Left lung (tissue), 10 donors: ENCODE results near the gene ATXN7L3. TPM values are rescaled to one million over a fixed set of nuclear protein-coding genes. Genes with fewer than 3 reads are reported as not detected.

ENCODE experiments used
- ATAC-seq: fragments of 200-7000 bp; cut with Tn5 transposase; one replicate; pipeline ENCODE4 v1.9.1; 2020; ENCODE audit warnings: moderate library complexity
- DNase-seq, 4 donors: peaks; one replicate each; pipeline ENCODE4 v3.0.0-alpha.2; 2013 to 2020
- H3K27ac ChIP-seq, 2 donors: fragments of 200-600 bp; sonication (generic) in 1 of 2; one replicate each; pipeline versions ENCODE4 v1.5.0 to v1.8.0; 2020 to 2021
- H3K27me3 ChIP-seq, 2 donors: fragments of 200-600 bp; sonication (generic) in 1 of 2; one replicate each; pipeline versions ENCODE4 v1.5.0 to v1.8.0; 2020 to 2021
- H3K36me3 ChIP-seq, 2 donors: fragments of 200-600 bp; sonication (generic) in 1 of 2; one replicate each; pipeline versions ENCODE4 v1.5.0 to v1.8.0; 2020 to 2021
- H3K4me1 ChIP-seq, 2 donors: fragments of 200-600 bp; one replicate each; pipeline ENCODE4 v1.8.0; 2021
- H3K4me3 ChIP-seq, 2 donors: fragments of 200-600 bp; sonication (generic) in 1 of 2; one replicate each; pipeline versions ENCODE4 v1.5.0 to v1.8.0; 2020 to 2021; ENCODE audit warnings: mild to moderate bottlenecking in 1 of 2
- H3K9me3 ChIP-seq, 2 donors: fragments of 200-600 bp; sonication (generic) in 1 of 2; one replicate each; pipeline versions ENCODE4 v1.5.0 to v1.8.0; 2020 to 2021
- intact Hi-C, 2 donors: fragments of 100-400 bp; cut with DNase I; formaldehyde crosslinking; loops; one replicate each; pipeline versions ENCODE4 v1.11.2 to v1.14.2; 2022
- polyA plus RNA-seq, 6 donors: library from polyadenylated mRNA; unstranded; fragments of 120-200 nt; gene quantifications; one replicate each; pipeline ENCODE4 v1.2.1, GENCODE V29; 2013; ENCODE audit not compliant: insufficient read length in 6 of 6
- total RNA-seq, 2 donors: library from RNA; stranded (reverse); fragmentation: NEBNext Ultra II Directional; extraction: Animal tissue kit (Norgen Biotek cat#: 25700); gene quantifications; one replicate each; pipeline ENCODE4 v1.2.1, GENCODE V29; 2021
- TF ChIP-seq, protein P1 (sequence below), 2 donors: fragments of 200-600 bp; sonication (generic) in 1 of 2; IDR thresholded peaks; one replicate each; pipeline versions ENCODE4 v1.5.0 to v1.8.0; 2021; ENCODE audit warnings: antibody characterized with exemption in 2 of 2
- donor health status: DM: no; HTN: yes; CAD: no.
- donor health status: DM: no; HTN: no; CAD: no.

The ATXN7L3 gene
- total and polyA plus RNA-seq, 8 donors, result 51.3 to 81.8 (median 62.5) TPM

DNA sequence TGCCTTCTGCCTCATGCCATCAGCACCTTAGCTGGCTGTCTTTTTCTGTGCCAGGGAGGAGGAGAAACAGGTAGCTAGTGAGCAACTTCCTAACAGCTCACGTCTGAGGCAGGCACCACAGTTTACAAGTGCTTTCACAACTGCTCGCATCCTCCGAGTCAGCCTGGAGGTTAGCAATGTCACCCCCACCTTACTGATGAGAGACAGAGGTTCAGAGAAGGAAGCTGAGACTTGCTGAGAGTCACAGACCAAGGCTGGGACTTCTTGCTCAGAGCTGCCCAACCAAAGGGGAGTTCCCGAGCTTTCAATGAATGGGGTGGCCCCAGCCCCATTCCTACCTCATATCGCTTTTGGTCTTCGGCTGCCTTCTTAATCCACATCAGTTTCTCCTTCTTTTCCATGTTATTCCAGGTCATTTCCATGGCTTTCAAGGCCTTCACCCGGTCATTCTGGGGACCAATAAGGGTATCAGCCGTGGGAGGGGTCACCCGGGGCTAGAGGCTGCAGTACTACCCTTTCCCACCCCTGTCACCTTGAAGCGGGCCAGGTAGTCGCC, 10.2 kb upstream of the ATXN7L3 start:
- Histone ChIP-seq H3K4me1 (peaks cover 8 to 33% of the 10 kb centered on the region in 2 donors), H3K36me3 (peaks cover 0 to 80% of the 10 kb centered on the region in 2 donors), H3K27ac (peak overlapping the region in 1 of 2 donors; percentile 67), H3K27me3 (no peaks in the 10 kb centered on the region), H3K9me3 (no peaks in the 10 kb centered on the region), H3K4me3 (no peak overlapping the region)
- no peak for ATAC-seq
- intact Hi-C loops, result loop anchor here (5.0 to 10.0 kb wide), 2 partner anchors 115 to 117 kb away; partner anchors contain the start of gene SLC25A39 (in 1 of the 2)
- no peak for DNase-seq
- TF ChIP-seq, protein P1, sequence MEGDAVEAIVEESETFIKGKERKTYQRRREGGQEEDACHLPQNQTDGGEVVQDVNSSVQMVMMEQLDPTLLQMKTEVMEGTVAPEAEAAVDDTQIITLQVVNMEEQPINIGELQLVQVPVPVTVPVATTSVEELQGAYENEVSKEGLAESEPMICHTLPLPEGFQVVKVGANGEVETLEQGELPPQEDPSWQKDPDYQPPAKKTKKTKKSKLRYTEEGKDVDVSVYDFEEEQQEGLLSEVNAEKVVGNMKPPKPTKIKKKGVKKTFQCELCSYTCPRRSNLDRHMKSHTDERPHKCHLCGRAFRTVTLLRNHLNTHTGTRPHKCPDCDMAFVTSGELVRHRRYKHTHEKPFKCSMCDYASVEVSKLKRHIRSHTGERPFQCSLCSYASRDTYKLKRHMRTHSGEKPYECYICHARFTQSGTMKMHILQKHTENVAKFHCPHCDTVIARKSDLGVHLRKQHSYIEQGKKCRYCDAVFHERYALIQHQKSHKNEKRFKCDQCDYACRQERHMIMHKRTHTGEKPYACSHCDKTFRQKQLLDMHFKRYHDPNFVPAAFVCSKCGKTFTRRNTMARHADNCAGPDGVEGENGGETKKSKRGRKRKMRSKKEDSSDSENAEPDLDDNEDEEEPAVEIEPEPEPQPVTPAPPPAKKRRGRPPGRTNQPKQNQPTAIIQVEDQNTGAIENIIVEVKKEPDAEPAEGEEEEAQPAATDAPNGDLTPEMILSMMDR (IDR thresholded peaks at IDR 0.05), result no peak

DNA sequence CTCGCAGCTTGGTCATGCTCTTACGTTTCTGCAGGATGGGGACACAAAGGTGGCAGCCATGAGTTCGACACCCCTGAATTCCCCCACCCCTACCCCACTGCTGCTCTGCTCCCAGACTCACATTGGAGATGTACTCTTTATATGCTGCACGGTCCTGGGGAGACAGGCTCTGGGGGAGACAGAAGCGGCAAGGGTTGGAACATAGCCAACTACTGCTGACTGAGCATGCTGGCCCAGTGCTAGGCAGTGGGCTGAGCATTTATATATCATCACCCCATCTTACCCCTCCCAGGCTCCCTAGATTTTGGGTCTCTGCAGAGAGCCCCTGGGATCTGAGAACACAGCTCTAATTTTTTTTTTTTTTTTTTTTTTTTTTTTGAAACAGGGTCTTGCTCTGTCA, 8.1 kb upstream of the ATXN7L3 start:
- intact Hi-C loops, result no loop called here
- Histone ChIP-seq H3K27me3 (no peaks in the 10 kb centered on the region), H3K4me3 (no peak overlapping the region), H3K27ac (no peak overlapping the region), H3K36me3 (peaks cover 0 to 62% of the 10 kb centered on the region in 2 donors), H3K9me3 (no peaks in the 10 kb centered on the region), H3K4me1 (peaks cover 8 to 55% of the 10 kb centered on the region in 2 donors)
- TF ChIP-seq, protein P1 (IDR thresholded peaks at IDR 0.05), result no peak
- ATAC-seq (no peak), DNase-seq (no peak)

DNA sequence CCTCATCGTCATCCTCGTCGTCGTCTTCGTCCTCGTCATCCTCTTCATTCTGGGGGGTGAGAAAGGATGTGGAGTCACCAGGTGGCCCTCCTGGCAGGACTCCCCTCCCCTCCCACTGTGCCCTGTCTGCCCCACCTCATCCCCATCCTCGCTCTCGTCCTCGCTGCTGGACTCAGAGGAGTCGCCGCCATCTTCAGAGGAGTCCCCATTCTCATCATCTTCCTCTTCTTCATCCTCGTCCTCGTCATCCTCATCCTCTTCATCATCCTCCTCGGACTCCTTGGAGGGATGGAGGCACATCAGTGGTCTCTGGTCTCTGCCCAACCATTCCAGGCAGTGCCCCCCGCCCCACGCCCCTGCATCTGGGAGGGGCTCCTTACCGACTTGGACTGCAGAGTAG, 7.6 kb upstream of the ATXN7L3 start:
- peaks cover 0 to 58% of the 10 kb centered on the region in 2 donors for H3K36me3 ChIP-seq
- DNase-seq, result no peak
- H3K27me3 ChIP-seq, result no peaks in the 10 kb centered on the region
- peaks cover 8 to 55% of the 10 kb centered on the region in 2 donors for H3K4me1 ChIP-seq
- intact Hi-C loops, result no loop called here
- H3K27ac ChIP-seq, result no peak overlapping the region
- TF ChIP-seq, protein P1 (IDR thresholded peaks at IDR 0.05), result no peak
- no peaks in the 10 kb centered on the region for H3K9me3 ChIP-seq
- ATAC-seq, result no peak
- H3K4me3 ChIP-seq, result no peak overlapping the region

DNA sequence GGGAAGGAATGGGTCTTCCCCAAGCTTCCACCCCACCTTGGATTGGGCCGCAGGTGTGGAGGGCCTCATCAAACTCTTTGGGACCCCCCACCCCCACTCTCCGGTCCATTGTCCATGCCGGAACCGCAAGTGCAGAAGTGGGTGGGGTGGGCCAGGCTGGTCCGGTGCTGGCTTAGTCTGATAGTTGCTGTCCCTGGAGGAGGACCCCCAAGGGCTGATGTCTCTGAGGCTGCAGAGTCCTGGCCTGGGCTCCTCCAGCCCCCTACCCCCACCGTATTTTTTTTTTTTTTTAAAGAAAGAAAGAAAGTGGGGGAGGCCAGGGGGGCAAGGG, 7.1 kb upstream of the ATXN7L3 start:
- no peak overlapping the region for H3K4me3 ChIP-seq
- ATAC-seq (no peak), DNase-seq (no peak)
- no peaks in the 10 kb centered on the region for H3K9me3 ChIP-seq
- H3K4me1 ChIP-seq, result peaks cover 8 to 55% of the 10 kb centered on the region in 2 donors
- H3K36me3 ChIP-seq, result peaks cover 0 to 53% of the 10 kb centered on the region in 2 donors
- TF ChIP-seq, protein P1 (IDR thresholded peaks at IDR 0.05), result no peak
- no peak overlapping the region for H3K27ac ChIP-seq
- intact Hi-C loops, result no loop called here
- no peaks in the 10 kb centered on the region for H3K27me3 ChIP-seq

DNA sequence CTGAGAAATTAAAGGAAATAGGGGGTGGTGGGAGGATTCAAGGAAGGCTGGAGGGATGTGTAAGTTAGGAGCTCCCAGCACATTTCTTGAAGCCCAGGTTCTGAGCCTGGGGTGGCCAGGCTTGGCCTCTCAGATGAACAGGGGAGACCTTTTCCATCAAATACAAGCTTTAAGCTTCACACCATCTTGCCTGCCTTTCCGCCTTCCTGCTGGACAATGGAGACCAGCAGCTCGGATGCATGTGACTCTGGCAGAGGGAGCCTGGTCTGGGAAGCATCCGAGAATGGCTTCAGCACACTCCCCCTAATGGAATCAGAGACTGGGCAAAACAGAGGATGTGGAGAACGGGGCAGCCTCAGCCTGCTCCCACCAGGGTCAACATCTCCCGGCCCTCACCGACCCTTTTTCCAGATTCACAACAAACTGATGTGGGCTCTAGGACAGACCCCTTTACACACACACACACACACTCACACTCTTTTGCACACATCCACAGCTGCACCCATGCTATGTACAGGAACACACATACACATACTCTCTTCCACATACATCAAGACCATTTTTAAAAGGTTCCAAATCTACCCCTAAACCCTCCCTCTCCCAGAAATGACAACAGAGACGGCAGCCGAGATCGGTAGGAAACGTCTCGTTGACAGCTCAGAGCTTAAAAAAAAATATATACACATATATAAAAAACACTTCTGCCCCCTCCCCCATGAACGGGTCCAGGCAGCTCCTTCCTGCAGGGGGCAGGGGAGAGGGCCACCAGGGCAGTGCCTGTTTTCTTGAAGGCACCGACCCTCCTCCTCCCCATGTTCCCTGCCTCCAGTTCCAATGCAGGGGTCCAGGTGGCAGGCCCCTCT, 6.5 kb upstream of the ATXN7L3 start:
- Histone ChIP-seq H3K4me1 (peaks cover 8 to 54% of the 10 kb centered on the region in 2 donors), H3K27ac (no peak overlapping the region), H3K36me3 (peaks cover 0 to 47% of the 10 kb centered on the region in 2 donors), H3K4me3 (no peak overlapping the region), H3K9me3 (no peaks in the 10 kb centered on the region), H3K27me3 (no peaks in the 10 kb centered on the region)
- no peak for DNase-seq
- intact Hi-C loops, result no loop called here
- TF ChIP-seq, protein P1 (IDR thresholded peaks at IDR 0.05), result no peak
- no peak for ATAC-seq
